Activated gamma-delta T cell treated with Interleukin-2 at 50 U/mL for 16 hours (primary cell): ENCODE measurements around the gene RGS3.
A peak's percentile ranks its signal among the peaks of the same experiment; 100 is the strongest.

Source experiments
- DNase-seq: peaks from one replicate; pipeline ENCODE4 v3.0.0-alpha.2; 2020

Gene RGS3

DNA sequence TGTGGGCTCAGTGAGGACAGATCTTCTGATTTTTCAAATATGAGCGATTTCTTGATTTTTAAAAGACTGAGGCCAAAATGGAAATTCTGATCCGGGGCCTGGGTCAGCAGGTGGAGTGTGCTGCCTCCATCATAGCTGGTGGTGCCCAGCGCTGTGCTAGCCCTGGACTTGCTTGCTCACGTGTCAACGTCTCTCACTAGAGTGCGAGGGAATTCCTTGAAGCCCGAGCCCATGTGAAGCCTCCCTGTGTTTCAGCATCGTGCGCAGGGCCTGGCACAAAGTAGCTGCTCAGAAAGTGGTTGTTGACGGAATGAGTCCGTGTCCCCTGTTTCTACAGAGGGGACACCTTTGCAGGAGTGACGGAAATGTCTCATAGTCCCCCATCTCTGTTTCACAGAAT is 50.5 kb downstream of the RGS3 start:
- DNase-seq = no peak

DNA sequence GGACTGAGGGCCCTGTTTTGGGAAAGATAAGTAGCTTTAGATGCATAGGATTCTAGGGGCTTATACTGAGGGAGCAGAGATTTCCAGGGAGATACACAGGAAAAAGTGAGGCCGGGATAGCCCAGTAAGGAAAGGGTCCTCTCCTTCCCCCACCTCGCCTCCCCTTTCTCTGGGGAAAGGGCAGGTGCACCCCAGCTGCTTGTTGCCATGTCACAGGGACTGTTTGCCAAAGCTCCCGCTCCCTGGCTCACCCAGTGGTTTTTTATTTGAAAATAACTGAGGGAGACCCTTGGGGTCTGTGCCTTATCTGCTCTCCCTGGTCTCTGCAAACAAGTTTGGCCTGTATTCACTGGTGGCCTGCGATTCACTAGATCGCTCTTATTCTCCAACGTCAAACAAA is 51.2 kb downstream of the RGS3 start:
- DNase-seq = no peak

DNA sequence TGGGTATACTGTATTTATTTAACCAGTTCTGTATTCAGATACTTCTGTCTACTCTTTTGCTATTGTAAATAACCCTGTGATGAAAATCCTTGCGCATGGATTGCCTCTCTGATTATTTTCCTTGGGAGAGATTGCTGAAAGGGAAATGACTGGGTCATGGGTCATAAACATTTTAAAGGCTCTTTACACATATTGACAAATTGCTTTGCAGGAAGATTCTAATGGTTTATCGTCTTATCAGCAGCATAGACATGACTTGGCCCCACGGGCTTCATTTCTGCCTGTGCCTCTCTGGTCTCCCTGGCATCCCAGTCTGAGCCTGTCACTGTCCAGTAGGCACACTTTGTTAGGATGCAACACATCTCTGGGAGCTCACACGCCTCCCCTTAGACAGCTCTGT is 52.3 kb downstream of the RGS3 start:
- DNase-seq = no peak

DNA sequence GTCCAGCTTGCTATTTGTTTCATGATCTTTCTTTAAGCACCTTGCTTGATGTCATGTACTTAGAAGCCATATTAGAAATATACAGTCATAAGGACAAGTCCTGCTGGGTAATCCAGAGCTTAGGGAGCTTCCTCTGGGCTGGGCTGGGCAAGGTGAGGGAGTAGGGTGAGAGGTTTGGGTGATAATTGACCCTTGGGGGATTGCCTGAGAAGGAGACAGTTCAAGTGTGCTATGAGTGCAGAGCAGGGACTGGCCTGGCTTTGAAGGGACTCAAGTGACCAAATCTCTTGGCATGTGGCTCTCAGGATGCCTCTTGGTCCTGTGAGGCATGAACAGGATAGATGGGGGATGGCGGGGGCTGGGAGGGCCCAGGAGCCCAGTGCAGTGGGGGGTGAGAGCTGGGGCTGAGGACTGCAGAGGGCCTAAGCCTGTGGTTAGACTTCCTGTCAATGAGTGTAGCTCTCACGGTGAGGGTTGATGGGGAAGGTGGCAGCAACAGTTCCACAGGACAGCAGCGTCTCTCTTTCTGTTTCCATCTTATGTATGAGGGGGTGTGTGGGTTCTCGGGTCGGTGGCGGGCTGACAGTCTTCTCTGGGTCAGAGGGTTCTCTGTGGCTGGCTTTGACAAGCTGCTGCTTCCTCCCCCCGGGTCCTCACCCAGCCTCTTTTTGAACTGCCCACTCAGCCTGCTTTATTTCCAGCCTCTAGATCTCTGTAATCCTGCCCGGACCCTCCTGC is 53.5 kb downstream of the RGS3 start:
- DNase-seq = peak; percentile 73

- DNase-seq = no peak
These were observed 56.0 kb downstream of the RGS3 start for GRCh38 chr9:113519426-113520108.

DNA sequence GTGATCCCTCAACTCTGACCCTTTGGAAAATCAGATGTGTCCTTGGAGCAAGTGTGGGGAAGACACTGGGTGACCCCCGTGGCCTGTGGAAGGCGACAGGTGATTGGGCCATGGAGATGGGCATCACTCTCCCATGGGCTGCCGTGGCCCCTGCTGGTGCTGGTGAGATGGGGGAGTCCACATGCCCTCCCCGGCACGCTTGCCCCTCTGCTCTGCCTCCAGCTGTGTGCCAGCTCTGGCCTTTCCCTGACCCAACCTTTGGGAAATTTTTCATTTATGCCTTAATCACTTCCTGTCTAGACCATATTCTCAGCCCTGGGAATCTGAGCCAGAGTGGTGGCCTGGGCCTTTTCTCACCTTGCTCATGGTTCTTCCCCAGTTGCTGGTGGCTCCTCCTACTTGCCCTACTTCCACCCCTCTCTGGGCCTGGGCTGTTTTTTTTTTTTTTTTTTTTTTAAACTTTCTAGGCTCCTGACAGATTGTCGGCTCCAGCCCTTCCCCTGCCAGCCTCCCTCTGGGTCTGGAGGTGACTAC is 56.6 kb downstream of the RGS3 start:
- peak; percentile 56 for DNase-seq

- no peak for DNase-seq
These were observed 58.2 kb downstream of the RGS3 start for GRCh38 chr9:113521693-113522255.

- DNase-seq = no peak
These were observed 58.9 kb downstream of the RGS3 start for GRCh38 chr9:113522419-113522818.

DNA sequence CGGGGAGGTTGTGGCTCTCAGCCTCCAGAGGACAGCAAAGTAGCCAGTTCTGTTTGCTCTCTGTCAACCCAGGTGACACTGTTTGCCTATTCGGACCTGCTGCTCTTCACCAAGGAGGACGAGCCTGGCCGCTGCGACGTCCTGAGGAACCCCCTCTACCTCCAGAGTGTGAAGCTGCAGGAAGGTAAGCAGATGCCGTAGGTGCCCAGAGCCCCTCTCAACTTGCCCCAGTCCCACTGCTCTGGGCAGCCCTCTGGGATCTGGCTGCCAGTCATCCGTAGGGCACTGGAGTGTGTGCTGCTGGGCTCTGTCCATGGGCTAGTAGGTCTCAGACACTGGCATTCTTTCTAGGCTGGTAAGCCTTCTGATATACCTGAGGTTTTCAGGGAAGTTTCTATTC is 59.3 kb downstream of the RGS3 start:
- no peak for DNase-seq

- peak; percentile 54 for DNase-seq
These were observed 60.1 kb downstream of the RGS3 start for GRCh38 chr9:113523421-113524141.

DNA sequence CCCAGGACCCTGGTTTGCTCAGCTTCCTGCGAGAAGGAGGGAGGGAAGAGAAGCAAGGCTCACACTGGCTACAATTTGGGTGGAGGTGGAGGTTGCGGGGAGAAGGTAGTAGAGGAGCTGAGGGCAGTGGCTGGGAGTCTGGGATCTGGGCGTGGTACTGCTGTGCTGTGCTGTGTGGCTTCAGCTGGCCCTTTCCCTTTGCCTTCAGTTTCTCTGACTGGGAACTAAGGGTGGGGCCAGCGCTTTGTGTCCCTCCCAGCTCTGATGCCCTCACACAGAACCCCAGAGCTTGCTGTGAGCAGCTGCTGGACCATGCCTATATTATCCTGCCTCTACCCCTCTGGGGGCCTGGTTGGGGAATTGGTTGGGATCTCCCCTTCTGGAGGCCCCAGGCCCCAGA is 60.9 kb downstream of the RGS3 start:
- DNase-seq = no peak

GRCh38 chr9:113525205-113525604 is 61.7 kb downstream of the RGS3 start:
- DNase-seq = no peak

GRCh38 chr9:113525831-113526230 is 62.3 kb downstream of the RGS3 start:
- no peak for DNase-seq

GRCh38 chr9:113526231-113526746 is 62.8 kb downstream of the RGS3 start:
- no peak for DNase-seq

DNA sequence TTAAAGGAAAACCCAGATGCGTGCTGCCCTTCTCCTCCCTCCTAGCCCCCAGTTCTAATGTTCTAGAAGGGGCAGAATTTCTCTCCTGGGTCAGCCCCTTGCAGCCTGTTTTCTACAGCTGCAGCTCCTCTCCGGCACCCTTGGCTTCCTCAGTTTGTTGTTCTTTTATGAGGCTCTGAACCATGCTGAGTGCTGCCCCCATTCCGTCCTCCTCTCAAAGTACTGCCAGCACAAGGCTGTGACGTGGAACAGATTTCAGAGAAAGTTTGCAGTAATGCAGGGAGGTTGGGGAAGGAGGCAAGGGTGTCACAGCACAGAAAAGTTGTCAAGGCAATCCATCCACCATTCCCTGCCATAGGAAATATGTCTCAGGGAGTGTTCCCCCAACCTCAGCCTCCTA is 63.3 kb downstream of the RGS3 start:
- no peak for DNase-seq

GRCh38 chr9:113528088-113528487 is 64.6 kb downstream of the RGS3 start:
- no peak for DNase-seq

GRCh38 chr9:113528811-113529210 is 65.3 kb downstream of the RGS3 start:
- no peak for DNase-seq

- no peak for DNase-seq
These were observed 65.9 kb downstream of the RGS3 start for GRCh38 chr9:113529336-113530009.

DNA sequence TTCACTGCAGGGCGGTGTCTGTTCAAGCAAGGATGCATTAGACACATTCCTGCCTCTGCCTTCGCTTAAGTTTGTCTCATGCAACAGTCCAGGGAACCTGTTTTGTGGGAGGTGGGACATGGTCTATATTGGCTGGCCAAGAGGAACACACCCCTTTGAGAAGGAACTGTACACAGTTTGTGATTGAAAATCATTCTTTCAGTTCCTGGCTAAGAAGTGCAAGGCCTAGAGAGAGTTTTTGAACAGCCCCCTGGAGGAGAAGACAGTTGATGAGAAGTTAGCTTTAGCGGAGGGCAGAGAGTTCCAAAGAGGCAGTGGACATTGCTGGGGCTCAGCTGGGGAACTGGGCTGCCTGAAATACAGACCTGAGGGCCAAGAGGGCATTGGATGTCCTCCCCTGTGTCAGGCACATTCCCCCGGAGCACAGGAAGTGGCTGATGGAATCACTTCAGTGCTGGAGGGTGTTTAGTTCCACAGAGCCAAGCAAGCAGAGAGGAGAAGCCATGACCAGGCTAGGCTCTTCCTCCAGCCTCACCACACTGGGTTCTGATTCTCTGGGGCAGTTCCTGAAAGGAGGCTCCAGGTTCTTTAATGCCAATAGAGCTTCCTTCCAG is 66.6 kb downstream of the RGS3 start:
- DNase-seq = no peak

GRCh38 chr9:113530942-113531341 is 67.4 kb downstream of the RGS3 start:
- no peak for DNase-seq

DNA sequence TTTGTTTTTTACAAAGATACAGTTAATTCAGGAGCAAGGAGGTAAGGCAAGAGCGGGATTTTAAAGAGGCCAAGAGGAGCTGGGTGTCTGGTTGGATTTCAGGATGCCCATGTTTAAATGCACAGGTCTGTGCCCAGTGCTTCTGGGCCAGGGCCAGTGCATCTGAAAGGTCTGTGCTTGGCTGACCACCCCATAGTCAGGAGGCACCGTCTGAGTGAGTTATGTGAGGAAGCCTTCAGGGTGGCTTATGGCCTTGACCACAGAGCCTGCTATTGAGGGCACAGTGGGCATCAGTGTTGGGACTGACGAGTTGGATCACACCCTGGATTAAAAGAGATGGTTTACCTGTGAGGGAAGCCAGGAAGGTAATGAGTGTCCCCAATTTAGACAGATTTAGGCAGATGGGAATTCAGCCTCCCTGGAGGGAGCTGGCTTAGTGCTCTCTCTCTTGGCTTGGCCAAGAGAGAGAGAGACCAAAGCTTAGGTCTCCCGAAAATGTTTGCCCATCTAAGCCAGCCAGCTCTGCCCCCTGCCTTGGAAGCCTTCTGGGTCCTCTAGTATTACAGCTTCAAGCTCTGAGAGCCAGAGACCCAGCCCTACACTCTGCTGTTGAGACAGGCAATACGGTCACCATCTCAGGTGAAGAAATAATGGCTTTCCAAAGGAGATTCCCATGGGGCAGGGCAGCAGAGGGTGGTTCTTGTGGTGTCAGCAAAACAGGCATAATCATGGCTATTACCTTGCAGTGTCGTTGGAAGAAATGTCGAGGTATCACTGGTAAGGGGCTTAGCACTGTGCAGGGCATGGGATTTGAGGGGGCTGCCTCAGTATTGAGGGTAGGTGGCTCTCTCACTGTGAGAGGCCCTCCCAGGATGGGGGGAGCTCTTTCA is 68.6 kb downstream of the RGS3 start:
- DNase-seq = no peak
